HG03575 (cell line): Measurements from ENCODE around the gene ACTN4.

Source experiments
- ATAC-seq: cut with Tn5 transposase; IDR thresholded peaks from one replicate; pipeline ENCODE4 v1.9.1; 2021; ENCODE audit not compliant: unreplicated experiment, insufficient number of reproducible peaks, low FRiP score; ENCODE audit errors: extremely low read depth

ACTN4 gene

GRCh38 chr19:38718747-38719543, 71.5 kb downstream of the ACTN4 start:
- ATAC-seq = no peak

- ATAC-seq = no peak
Measured at GRCh38 chr19:38719761-38720558, 72.5 kb downstream of the ACTN4 start.

- no peak for ATAC-seq
Measured at GRCh38 chr19:38720559-38721236, 73.2 kb downstream of the ACTN4 start.

GRCh38 chr19:38721496-38721895, 74.0 kb downstream of the ACTN4 start:
- no peak for ATAC-seq

GRCh38 chr19:38721979-38722773, 74.7 kb downstream of the ACTN4 start:
- no peak for ATAC-seq

- ATAC-seq = no peak
Measured at GRCh38 chr19:38722947-38723605, 75.6 kb downstream of the ACTN4 start.

- no peak for ATAC-seq
Measured at GRCh38 chr19:38723606-38723965, 76.1 kb downstream of the ACTN4 start.

GRCh38 chr19:38723990-38724854, 76.8 kb downstream of the ACTN4 start:
- no peak for ATAC-seq

- no peak for ATAC-seq
Measured at GRCh38 chr19:38725469-38726283, 78.2 kb downstream of the ACTN4 start.

GRCh38 chr19:38726284-38726673, 78.8 kb downstream of the ACTN4 start:
- ATAC-seq = no peak

- ATAC-seq = no peak
Measured at GRCh38 chr19:38726761-38727301, 79.4 kb downstream of the ACTN4 start.

GRCh38 chr19:38727306-38727867, 79.9 kb downstream of the ACTN4 start:
- ATAC-seq = no peak

GRCh38 chr19:38727868-38728660, 80.6 kb downstream of the ACTN4 start:
- ATAC-seq = no peak

- ATAC-seq = no peak
Measured at GRCh38 chr19:38728752-38729541, 81.5 kb downstream of the ACTN4 start.
